GM12878 (cell line): ENCODE results near the gene CST6.

Experiments used
- ESRRA ChIP-seq: IDR thresholded peaks from 2 replicates; pipeline ENCODE4 v1.6.1; 2012; ENCODE audit warnings: mild to moderate bottlenecking, low read length, improper control_type of control experiment
- EZH2 ChIP-seq: IDR thresholded peaks from 2 replicates; pipeline ENCODE4 v1.6.1; 2012; ENCODE audit warnings: low read depth, mild to moderate bottlenecking, control low read depth, inconsistent platforms, low read length, borderline replicate concordance; ENCODE audit not compliant: control insufficient read depth
- FOS ChIP-seq: IDR thresholded peaks from 3 replicates; pipeline ENCODE4 v1.6.1; 2011; ENCODE audit warnings: borderline replicate concordance; ENCODE audit not compliant: insufficient read length; ENCODE audit errors: extremely low read depth
- HDAC2 ChIP-seq: fragments of 200-600 bp; sonication (generic); IDR thresholded peaks from 2 replicates; pipeline ENCODE4 v1.6.1; 2017
- JUND ChIP-seq: IDR thresholded peaks from 2 replicates; pipeline ENCODE4 v1.6.1; 2012; ENCODE audit warnings: low read depth, mild to moderate bottlenecking, low read length, improper control_type of control experiment, moderate library complexity
- MYC ChIP-seq: IDR thresholded peaks from 2 replicates; pipeline ENCODE4 v1.6.1; 2011; ENCODE audit warnings: mild to moderate bottlenecking, low read length, moderate library complexity, inconsistent platforms; ENCODE audit not compliant: insufficient read depth, insufficient replicate concordance, insufficient read length, severe bottlenecking
- POLR2A ChIP-seq: IDR thresholded peaks from 2 replicates; pipeline ENCODE4 v1.6.1; 2011; ENCODE audit warnings: low read depth, mild to moderate bottlenecking, low read length
- RCOR1 ChIP-seq: conservative IDR thresholded peaks from 2 replicates; pipeline ENCODE4 v1.6.1; 2012; ENCODE audit warnings: low read depth, low read length, improper control_type of control experiment
- TF ChIP-seq, protein P1 (sequence below), 3 experiments: IDR thresholded peaks in 2 of 3; conservative IDR thresholded peaks in 1 of 3; 2 replicates each; pipeline ENCODE4 v1.5.1; 2011; ENCODE audit warnings: low read depth in 3 of 3, low read length in 3 of 3, mild to moderate bottlenecking in 3 of 3, control low read depth in 2 of 3, moderate library complexity in 2 of 3, inconsistent platforms in 1 of 3, mixed read lengths in 1 of 3; ENCODE audit not compliant: control insufficient read depth in 2 of 3, insufficient read depth in 1 of 3; ENCODE audit errors: extremely low read depth in 1 of 3
- TF ChIP-seq, protein P2 (sequence below): IDR thresholded peaks from 2 replicates; pipeline ENCODE4 v1.6.1; 2012; ENCODE audit warnings: mild to moderate bottlenecking, low read depth, low read length
- TF ChIP-seq, protein P3 (sequence below): fragments of 150-350 bp; IDR thresholded peaks from 2 replicates; pipeline ENCODE4 v1.6.1; 2014; ENCODE audit warnings: mild to moderate bottlenecking, low read depth, low read length

DNA sequence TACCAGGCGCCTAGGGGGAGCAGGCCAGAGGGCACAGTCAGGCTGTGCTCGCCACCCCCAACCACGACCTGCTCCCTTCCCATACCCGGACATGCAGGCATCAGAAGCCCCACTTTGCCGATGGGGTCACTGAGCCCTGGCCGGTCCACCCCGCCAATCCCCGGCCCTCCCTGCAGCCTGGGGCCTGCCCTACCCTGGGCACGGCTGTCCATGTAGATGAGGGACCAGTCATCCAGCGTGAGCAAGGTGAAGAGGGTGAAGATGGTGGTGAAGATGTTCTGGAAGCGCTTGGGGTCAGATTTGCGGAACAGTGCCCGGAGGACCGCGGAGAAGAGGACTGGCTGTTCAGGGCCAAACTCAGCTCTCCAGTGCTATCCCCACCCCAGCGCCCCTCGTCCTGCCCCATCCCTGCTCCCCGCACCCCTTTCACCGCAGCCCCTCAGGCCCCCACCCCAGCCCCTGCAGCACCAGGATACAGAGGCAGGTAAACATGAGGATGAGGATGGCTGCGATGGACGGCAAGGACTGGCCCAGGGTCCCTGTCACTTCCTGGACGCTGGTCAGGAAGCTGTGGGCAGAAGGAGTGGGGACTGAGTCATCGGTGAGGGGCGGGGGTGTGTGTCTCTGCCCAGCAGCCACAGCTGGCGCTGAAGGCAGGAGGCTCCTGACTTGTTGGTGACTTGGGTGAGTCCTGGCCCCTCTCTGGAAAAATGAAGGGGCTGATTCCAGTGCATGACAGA is 9.0 kb downstream of the CST6 start:
- TF ChIP-seq JUND (no peak), HDAC2 (no peak), MYC (no peak), POLR2A (no peak), RCOR1 (no peak), EZH2 (no peak), ESRRA (no peak), FOS (no peak)
- TF ChIP-seq, protein P1, sequence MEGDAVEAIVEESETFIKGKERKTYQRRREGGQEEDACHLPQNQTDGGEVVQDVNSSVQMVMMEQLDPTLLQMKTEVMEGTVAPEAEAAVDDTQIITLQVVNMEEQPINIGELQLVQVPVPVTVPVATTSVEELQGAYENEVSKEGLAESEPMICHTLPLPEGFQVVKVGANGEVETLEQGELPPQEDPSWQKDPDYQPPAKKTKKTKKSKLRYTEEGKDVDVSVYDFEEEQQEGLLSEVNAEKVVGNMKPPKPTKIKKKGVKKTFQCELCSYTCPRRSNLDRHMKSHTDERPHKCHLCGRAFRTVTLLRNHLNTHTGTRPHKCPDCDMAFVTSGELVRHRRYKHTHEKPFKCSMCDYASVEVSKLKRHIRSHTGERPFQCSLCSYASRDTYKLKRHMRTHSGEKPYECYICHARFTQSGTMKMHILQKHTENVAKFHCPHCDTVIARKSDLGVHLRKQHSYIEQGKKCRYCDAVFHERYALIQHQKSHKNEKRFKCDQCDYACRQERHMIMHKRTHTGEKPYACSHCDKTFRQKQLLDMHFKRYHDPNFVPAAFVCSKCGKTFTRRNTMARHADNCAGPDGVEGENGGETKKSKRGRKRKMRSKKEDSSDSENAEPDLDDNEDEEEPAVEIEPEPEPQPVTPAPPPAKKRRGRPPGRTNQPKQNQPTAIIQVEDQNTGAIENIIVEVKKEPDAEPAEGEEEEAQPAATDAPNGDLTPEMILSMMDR (IDR thresholded peaks at IDR 0.05 in 2 of 3, conservative IDR thresholded peaks at IDR 0.05 in 1 of 3; ENCODE audit: control insufficient read depth in 2 of 3, extremely low read depth in 1 of 3, insufficient read depth in 1 of 3, low read depth in 3 of 3, low read length in 3 of 3): no peak
- TF ChIP-seq, protein P2, sequence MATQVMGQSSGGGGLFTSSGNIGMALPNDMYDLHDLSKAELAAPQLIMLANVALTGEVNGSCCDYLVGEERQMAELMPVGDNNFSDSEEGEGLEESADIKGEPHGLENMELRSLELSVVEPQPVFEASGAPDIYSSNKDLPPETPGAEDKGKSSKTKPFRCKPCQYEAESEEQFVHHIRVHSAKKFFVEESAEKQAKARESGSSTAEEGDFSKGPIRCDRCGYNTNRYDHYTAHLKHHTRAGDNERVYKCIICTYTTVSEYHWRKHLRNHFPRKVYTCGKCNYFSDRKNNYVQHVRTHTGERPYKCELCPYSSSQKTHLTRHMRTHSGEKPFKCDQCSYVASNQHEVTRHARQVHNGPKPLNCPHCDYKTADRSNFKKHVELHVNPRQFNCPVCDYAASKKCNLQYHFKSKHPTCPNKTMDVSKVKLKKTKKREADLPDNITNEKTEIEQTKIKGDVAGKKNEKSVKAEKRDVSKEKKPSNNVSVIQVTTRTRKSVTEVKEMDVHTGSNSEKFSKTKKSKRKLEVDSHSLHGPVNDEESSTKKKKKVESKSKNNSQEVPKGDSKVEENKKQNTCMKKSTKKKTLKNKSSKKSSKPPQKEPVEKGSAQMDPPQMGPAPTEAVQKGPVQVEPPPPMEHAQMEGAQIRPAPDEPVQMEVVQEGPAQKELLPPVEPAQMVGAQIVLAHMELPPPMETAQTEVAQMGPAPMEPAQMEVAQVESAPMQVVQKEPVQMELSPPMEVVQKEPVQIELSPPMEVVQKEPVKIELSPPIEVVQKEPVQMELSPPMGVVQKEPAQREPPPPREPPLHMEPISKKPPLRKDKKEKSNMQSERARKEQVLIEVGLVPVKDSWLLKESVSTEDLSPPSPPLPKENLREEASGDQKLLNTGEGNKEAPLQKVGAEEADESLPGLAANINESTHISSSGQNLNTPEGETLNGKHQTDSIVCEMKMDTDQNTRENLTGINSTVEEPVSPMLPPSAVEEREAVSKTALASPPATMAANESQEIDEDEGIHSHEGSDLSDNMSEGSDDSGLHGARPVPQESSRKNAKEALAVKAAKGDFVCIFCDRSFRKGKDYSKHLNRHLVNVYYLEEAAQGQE: no peak
- TF ChIP-seq, protein P3, sequence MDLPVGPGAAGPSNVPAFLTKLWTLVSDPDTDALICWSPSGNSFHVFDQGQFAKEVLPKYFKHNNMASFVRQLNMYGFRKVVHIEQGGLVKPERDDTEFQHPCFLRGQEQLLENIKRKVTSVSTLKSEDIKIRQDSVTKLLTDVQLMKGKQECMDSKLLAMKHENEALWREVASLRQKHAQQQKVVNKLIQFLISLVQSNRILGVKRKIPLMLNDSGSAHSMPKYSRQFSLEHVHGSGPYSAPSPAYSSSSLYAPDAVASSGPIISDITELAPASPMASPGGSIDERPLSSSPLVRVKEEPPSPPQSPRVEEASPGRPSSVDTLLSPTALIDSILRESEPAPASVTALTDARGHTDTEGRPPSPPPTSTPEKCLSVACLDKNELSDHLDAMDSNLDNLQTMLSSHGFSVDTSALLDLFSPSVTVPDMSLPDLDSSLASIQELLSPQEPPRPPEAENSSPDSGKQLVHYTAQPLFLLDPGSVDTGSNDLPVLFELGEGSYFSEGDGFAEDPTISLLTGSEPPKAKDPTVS: no peak
